GM12865 (cell line): ENCODE data around the gene REEP6.
"Not testable (repeated sequence)": the region's sequence is repeated elsewhere in the genome, so short reads cannot be mapped to it uniquely, and the experiment has no call there.

Experiments used
- DNase-seq: peaks from one replicate; pipeline ENCODE4 v3.0.0; 2010; ENCODE audit warnings: low read depth
- H3K4me3 ChIP-seq: 2 replicates; pipeline ENCODE4 v1.5.1; 2011; ENCODE audit warnings: mild to moderate bottlenecking, low read depth, low read length, control low read depth
- CTCF ChIP-seq: IDR thresholded peaks from 2 replicates; pipeline ENCODE4 v1.5.1; 2011; ENCODE audit warnings: low read length, control low read depth, low read depth, inconsistent platforms; ENCODE audit not compliant: insufficient read depth; ENCODE audit errors: missing control alignments

The REEP6 gene

DNA sequence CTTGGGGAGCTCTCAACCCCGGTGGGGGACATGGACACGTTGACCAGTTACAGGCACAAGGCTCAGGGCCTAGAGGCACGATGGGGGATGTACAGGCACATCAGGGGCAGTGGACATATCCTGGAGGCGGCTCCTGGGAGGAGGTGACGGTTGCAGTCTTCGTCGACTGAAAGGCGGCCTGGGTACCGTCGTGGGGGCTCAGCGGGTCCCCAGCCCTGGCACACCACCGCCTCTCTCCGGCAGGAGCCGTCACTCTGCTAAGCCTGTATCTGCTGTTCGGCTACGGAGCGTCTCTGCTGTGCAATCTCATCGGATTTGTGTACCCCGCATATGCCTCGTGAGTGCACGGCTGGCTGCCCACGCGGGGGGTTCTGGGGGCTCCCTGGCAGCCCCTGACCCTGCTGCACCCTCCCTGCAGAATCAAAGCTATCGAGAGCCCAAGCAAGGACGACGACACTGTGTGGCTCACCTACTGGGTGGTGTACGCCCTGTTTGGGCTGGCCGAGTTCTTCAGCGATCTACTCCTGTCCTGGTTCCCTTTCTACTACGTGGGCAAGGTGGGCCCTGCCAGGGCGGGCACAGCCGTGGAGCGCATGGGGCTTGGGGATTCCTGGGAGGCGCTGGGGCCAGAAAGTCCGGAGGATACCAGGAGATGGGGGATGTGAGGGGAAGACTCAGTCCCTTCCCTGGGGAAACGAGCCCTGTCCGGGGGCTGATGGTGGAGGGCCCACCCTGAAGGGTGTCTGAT is 4.2 kb downstream of the REEP6 start:
- DNase-seq: no peak
- no peak for TF ChIP-seq CTCF
- no peak overlapping the region for H3K4me3 ChIP-seq

DNA sequence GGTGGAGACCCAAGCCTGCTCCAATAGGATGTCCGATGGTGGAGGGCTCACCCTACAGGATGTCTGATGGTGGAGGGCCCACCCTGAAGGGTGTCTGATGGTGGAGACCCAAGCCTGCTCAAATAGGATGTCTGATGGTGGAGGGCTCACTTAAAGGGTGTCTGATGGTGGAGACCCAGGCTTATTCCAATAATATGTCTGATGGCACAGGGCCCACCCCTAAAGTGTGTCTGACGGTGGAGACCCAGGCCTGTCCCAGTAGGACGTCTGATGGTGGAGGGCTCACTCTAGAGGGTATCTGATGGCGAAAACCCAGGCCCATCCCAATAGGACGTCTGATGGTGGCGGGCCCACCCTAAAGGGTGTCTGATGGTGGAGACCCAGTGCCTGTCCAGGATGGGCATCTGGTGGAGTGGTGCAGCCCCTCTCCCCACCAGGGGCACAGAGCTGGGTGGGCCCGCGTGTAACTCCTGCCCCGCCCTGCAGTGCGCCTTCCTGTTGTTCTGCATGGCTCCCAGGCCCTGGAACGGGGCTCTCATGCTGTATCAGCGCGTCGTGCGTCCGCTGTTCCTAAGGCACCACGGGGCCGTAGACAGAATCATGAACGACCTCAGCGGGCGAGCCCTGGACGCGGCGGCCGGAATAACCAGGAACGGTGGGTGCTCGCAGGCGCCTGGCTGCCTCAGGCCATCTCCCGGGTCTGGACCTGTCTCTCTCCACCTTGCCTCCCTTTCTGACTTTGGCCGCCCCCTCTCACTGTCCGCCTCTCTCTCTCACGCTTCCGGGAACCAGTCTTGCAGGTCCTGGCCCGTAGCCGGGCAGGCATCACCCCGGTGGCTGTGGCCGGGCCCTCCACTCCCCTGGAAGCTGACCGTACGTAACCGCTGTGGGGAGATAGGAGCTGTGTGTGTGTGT is 5.1 kb downstream of the REEP6 start:
- no peak for TF ChIP-seq CTCF

DNA sequence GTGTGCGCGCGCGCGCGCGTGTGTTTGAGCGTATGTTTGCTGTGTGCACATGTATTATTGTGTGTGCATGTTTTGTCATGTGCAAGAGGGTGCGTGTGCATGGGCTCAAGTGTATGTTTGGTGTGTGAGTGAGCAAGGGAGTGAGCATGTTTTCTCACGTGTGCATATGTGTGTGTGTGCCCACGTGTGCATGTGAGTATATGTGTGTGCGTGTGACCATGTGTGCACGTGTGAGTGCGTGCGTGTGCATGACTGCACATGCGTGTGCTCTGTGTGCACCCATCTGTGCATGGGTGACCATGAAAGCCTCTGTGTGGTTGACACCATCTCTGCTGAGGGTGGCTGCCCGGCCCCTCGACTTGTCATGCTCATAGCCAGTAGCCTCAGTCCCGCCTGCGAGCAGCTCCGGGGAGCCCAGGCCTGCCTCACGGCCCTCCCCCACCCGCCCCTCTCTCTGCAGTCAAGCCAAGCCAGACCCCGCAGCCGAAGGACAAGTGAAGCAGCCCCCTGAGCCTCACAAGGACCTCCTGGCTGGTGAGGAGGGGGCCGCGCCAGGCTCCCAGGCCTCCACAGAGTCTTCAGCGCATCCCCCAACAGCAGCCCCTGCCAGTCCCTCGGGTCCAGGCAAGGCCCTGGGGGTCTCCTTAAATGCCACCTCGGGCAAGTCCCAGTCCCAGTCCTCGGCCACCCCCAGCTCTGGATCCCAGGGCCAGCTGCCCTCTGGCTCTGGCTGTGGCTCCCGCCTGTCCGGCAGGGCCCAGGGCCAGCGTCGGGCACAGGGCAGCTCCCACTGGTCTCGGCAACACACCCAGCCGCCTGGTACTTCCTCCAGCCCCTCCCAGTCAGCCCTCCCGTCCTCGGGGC is 6.0 kb downstream of the REEP6 start:
- no peak for TF ChIP-seq CTCF
- H3K4me3 ChIP-seq: no peak overlapping the region
- no peak for DNase-seq

More for the DNA sequence above, 5.1 kb downstream of the REEP6 start:
- no peak for DNase-seq
- no peak overlapping the region for H3K4me3 ChIP-seq

DNA sequence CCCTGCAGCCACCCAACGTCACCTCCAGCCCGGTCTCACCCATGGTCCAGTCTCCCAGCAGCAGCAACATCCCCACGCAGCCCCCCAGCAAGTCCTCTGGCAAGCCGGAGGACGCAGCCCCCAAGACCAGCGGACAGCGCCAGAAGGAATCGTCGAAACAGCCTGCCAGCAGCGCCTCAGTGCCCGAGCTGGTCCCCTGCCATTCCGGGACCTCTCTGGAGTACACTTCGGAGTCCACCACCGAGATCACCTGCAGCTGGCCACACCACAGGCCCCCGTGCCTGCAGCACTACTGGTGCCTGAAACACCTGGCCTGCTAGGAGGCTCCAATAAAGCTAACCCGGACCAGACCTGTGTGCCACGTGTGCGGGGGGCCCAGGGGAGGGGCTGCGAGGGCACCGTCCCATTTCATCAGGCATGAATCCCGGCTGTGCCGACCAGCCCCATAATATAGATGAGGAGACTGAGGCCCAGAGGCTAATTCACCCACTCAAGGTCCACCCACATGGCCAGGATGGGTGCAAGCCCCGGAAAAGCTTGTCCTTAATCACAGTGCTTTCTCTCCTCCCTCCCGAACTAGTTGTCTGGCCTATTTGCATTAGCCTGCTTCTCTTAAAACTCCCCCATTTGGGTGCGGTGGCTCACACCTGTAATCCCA is 6.7 kb downstream of the REEP6 start:
- no peak for DNase-seq
- TF ChIP-seq CTCF: no peak
- H3K4me3 ChIP-seq: no peak overlapping the region

GRCh38 chr19:1499231-1499630 is 8.2 kb downstream of the REEP6 start:
- not testable (repeated sequence) for H3K4me3 ChIP-seq

DNA sequence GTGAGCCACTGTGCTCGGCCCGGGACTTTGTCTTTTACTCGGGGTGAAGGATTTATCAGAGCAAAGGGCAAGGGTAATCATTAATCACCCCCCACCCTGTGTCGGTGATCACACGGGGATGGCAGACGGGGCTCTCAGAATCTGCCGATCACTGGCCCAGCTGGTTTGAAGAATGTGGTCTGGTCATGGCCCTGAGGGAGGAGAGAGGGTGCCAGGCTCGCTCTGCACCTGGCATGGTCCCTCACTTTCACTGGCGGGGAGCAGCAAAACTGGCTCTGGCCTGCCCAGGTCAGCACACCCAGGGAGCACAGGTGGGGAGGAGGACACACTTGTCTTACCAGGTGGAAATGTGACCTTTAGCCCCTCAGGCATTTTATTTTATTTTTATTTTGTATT is 10.2 kb downstream of the REEP6 start:
- no peak for TF ChIP-seq CTCF
- DNase-seq: no peak
- H3K4me3 ChIP-seq: no peak overlapping the region

More at GRCh38 chr19:1499231-1499630, 8.2 kb downstream of the REEP6 start:
- DNase-seq: not testable (repeated sequence)
